Measurements from ENCODE around the gene ZSCAN30.

The ZSCAN30 gene

DNA sequence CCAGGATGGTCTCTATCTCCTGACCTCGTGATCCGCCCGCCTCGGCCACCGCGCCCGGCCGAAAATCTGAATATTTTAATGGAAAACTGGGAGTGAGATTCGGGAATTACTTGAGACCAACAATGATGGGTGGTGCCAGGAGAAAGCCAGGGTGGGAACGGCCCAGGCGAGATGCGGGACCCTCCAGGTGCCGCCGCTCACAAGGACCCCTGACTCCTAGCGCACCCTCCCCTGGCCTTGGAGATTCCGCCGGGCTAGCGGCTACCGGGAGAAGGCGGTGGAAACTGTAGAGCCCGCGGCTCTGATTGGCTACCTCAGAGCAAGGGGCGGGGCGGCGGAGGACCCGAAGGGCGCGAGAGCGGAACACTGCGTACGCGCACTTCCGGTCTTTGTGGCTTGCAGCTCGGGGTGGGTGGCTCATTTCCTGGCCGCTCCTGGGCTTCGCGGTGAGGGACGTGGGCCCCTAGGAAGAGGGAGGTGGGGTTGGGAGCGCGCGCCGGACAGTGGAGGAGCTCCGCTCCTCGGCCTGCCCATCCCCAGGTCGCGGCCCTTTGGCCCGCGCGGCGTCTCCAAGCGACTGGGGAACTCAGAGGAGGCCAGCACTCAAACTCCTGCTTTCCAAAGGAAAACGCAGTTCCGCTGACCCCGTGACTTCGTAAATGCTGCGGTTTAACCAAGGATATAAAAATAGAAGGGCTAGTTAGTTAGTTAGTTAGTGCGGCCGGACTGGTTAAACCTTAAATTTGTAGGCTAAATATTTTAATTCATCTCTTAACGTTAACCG is 49.2 kb downstream of the ZSCAN30 start, which contains the start of gene ZNF397:
TSS of gene ZNF397 (plus strand) at position 371 of the 784 bp plus-strand sequence. CDS start 1,437 bp downstream, outside the sequence.
- no peak for TF ChIP-seq CTCF (IDR thresholded peaks at IDR 0.05; ENCODE audit: borderline replicate concordance, insufficient read depth, low read depth, low read length)

GRCh38 chr18:35239314-35239713 is 50.7 kb downstream of the ZSCAN30 start:
- no peak for TF ChIP-seq CTCF (IDR thresholded peaks at IDR 0.05; ENCODE audit: borderline replicate concordance, insufficient read depth, low read depth, low read length)
- H3K4me3 ChIP-seq (ENCODE audit: low read depth, low read length): no peak overlapping the region

More for the DNA sequence above, 49.2 kb downstream of the ZSCAN30 start, which contains the start of gene ZNF397:
- H3K4me3 ChIP-seq (ENCODE audit: low read depth, low read length): peak within 1 kb of the TSS; percentile 59

DNA sequence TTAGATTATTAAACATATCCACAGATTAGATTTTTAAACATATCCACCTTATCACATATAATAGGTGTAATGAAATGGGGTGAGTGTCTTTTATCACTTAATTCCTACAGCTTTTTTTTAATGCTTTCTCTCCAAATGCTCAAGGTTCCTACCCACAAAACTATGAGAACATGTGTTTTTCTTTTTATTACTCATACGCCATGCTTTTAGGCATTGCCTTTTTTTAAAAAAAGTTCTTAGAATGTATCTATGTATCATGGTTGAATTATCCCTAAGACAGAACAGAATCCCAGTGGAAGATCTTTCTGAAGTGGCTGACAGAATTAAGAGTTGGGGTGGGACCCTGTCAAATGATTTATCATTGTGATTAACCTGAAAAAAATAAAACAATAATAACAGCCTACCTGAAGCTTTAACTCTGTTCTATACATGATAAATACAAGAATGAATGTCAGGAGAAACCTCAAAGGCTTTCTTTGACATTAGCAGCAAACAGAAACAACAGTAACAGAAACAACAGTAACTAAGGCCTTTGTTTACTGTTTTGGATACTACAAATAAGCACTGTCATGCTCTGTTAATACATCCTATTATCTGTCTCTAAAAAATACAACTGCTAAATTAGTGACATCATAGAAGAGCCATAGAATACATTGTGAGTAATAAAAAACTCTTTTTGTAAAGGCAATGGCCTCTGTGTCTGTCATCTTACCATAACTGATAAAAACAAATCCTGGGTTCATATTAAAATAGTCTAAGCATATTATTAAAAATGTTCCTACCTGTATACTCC is 53.3 kb downstream of the ZSCAN30 start:
- no peak for TF ChIP-seq CTCF (IDR thresholded peaks at IDR 0.05; ENCODE audit: borderline replicate concordance, insufficient read depth, low read depth, low read length)
- H3K4me3 ChIP-seq (ENCODE audit: low read depth, low read length): no peak overlapping the region

DNA sequence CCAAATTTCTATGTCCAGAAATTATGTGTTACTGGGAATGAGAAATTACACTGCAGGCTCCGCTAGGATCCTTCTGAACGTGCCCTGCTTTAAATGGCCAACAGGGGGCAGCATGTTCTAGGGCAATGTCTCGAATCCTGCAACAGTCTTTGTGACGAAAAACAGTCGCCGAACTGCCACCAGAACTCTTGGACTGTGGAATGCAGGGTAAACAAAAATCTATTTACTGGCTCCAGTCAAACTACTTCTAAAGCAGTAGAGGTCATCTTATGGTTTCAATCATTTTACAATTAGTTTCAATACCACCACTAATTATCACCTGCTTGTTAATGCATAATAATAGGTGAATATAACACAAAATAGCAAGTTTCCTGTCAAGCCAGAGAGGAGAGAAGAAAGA is 59.0 kb downstream of the ZSCAN30 start:
- no peak overlapping the region for H3K4me3 ChIP-seq (ENCODE audit: low read depth, low read length)

DNA sequence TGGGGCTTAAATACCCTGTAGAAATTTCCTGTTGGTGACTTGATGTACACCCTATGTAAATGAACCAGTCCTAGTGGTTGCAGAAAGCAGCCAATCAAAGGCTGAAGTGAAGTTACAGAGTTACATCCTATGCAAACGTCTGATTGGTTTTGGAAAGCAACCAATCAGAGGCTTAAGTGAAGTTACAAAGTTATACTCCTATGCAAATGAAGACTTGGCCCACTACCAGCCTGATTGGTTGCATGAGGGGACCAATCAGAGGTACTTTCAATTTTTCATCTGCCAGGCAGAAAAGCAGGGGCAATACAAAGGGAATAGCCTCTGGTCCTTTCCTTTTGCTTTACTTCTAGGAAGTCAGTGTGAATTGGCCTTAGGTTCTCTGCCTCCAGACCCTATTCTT is 62.8 kb downstream of the ZSCAN30 start:
- no peak for TF ChIP-seq CTCF (IDR thresholded peaks at IDR 0.05; ENCODE audit: borderline replicate concordance, insufficient read depth, low read depth, low read length)
- no peak overlapping the region for H3K4me3 ChIP-seq (ENCODE audit: low read depth, low read length)

More for the DNA sequence above, 59.0 kb downstream of the ZSCAN30 start:
- peak; percentile 75 for TF ChIP-seq CTCF (IDR thresholded peaks at IDR 0.05; ENCODE audit: borderline replicate concordance, insufficient read depth, low read depth, low read length)

GRCh38 chr18:35223797-35224196 is 66.2 kb downstream of the ZSCAN30 start:
- no peak for TF ChIP-seq CTCF (IDR thresholded peaks at IDR 0.05; ENCODE audit: borderline replicate concordance, insufficient read depth, low read depth, low read length)

More at GRCh38 chr18:35223797-35224196, 66.2 kb downstream of the ZSCAN30 start:
- H3K4me3 ChIP-seq (ENCODE audit: low read depth, low read length): no peak overlapping the region
